Stimulated activated CD4-positive, alpha-beta T cell treated with anti-CD3 and anti-CD28 coated beads, TNF-alpha, amount 100 ng/mL, for 24 hours (primary cell): ENCODE measurements around the gene SH3RF2.

Source experiments
- DNase-seq, 3 experiments: peaks; one replicate each; pipeline ENCODE4 v3.0.0-alpha.2; 2020; ENCODE audit warnings: low read depth in 3 of 3

The SH3RF2 gene

GRCh38 chr5:146048994-146049703, 112.8 kb downstream of the SH3RF2 start:
- no peak for DNase-seq

DNA sequence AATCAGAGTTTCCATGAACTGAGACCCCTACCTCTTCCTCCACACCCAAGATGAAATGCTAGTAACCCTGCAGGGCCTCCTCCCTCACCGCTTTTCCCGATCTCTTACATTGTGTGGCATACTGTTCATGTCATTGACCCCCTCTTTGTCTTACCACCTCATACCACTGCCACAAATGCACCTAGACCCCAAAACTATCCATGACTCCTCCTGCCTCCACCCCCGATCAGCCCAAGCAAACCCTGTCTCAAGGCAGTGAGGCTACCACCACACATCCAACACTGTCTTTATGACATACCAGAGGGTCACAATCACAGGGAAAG, 113.3 kb downstream of the SH3RF2 start:
- no peak for DNase-seq

- no peak for DNase-seq
Measured at GRCh38 chr5:146050086-146050485, 113.7 kb downstream of the SH3RF2 start.

GRCh38 chr5:146051678-146052077, 115.3 kb downstream of the SH3RF2 start:
- DNase-seq: no peak

GRCh38 chr5:146052780-146053179, 116.4 kb downstream of the SH3RF2 start:
- DNase-seq: no peak

GRCh38 chr5:146055432-146055831, 119.1 kb downstream of the SH3RF2 start:
- no peak for DNase-seq

DNA sequence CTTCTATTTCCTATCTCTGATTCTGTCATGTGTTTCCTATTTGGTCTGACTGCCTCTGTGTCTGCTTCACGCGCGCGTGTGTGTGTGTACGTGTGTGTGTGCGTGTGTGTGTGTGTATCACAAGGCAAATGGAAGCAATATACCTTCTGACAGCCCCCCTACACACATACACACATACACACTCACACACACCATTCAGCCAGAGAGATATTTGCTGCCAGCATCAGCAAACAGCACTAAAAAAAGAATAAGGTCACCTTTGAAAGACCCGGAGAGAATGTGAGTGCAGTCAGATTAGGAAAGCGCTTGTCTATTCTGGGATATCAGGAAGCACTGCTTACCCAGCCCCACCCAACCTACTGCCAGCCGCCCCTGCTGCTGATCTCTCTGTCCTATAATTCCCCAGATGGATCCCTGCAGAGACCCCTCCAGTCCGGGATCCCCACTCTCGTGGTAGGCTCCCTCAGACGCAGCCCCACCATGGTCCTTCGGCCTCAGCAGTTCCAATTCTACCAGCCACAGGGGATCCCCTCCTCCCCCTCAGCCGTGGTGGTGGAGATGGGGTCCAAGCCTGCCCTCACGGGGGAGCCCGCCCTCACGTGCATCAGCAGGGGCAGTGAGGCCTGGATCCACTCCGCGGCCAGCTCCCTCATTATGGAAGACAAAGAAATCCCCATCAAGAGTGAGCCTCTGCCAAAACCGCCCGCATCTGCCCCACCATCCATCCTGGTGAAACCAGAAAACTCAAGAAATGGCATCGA, 123.3 kb downstream of the SH3RF2 start:
- DNase-seq: no peak

DNA sequence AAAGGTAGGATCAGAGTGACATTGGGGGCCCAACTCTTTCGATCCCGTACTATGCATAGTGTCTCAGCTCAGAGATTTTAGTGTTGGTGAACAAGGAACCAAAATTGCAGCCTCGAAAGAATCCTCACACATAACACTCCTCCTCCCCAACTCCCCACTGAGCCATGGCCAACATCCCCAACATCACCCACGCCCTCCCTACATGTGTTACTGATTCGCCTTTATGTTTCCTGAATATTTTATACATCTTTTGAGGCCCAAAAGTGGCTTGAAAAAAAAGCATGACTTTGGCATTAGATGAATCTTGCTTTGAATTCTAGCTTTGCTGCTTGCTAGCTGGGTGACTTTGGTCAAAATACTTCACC, 123.8 kb downstream of the SH3RF2 start:
- DNase-seq: no peak

DNA sequence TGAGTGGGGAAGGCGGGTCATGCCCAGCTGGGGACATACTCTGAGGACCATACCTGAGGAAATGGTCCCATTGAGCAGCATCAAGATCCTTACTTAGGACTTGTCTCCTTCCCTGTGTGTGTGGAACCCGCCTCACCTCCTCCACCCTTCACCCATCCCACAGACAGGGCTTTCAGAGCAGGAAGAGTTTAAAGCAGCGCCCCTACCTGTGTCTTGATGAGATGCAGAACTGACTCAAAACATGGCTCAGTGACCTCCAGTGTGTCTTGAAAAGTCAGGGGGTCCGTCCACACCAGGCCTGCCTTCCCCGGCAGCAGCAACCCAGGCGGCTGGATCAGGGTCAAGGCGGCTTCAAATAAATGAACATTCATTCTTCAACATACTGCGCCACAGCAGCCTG, 130.6 kb downstream of the SH3RF2 start:
- DNase-seq: no peak

DNA sequence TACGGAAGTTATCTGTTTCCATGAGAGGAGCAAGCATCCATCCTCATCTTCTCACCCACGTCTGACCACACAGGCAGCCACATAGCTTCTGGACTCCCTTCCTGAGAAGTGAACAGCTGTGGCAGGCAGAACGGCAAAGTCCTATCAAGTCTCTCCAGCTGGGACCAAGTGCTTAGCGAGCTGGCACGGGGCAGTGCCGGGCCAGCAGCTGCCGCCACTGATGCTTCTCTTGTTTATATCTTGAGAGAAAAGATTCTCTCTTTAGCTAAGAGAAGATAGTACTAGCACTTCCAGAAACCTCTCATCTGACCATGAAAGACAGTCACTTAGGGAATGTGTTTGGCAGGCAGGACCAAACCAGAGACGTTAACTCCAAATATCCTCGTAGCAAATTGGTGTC, 131.8 kb downstream of the SH3RF2 start:
- DNase-seq: no peak

- no peak for DNase-seq
Measured at GRCh38 chr5:146068977-146069779, 132.8 kb downstream of the SH3RF2 start.

- DNase-seq: no peak
Measured at GRCh38 chr5:146069780-146070099, 133.4 kb downstream of the SH3RF2 start.

DNA sequence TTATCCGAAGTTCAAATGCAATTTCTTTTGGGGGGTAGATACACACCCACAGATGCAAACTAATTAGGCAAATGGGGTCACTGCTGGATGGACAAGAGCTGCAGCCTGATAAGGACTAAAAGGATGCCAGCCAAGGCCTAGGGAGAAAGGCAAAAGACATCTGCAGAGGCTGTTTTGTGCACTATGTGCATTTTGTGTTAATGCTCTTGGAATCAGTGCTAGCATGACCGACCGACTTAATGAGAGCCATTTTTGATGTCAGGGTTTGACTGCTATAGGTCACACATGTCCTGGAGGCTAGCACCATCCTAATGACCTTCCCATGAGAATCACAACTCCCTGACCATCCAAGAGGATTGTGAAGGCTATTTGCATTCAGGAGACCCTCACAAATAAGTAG, 134.4 kb downstream of the SH3RF2 start:
- no peak for DNase-seq

DNA sequence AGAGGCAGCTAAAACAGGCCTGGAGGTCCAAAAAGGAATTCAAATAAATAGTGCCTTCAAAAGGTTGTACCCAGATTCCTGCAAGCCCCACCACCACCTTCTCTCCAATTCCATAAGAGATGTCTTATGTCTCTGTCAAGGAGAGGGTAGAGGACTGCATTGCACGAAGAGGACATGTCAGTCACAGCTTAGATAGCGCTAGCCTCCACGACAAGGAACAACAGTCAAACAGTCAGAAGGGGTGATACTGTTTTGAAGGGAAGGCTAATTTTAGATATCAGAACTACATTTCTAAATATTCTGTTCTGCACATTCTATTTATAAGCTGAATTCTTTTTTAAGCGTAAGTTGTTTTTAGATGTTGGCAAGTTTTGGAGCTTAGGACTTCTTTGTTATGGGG, 134.8 kb downstream of the SH3RF2 start:
- DNase-seq: no peak

- DNase-seq: no peak
Measured at GRCh38 chr5:146072595-146072994, 136.2 kb downstream of the SH3RF2 start.

DNA sequence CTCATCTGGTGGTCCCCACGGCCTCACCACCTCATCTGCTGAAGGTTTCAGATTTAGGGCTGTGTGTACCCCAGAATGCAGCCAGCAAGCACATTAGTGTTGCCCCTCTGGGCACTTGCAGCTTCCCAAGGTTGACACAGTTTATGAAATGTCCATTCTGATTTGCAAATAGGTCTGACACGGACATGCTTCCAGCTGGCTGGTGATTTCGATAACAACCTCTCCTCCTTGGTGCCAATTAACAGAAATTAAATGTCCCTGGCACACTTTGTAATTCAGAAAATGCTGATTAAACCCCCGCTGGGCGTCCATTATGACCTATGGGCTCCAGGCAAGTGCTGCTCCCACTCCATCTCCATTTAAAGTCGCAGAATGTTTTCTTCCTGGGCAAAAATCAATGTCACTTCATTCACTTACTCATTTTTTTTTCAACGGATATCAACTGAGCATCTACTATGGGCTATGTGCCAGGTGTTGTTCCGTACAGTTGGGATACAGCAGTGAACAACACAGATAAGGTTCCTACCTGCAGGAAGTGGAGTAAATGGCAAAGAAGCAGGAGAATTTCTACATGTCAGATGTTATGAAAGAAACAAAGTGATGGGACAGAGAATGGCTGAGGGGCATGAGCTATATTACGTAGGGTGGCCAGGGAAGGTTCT, 137.0 kb downstream of the SH3RF2 start:
- DNase-seq: no peak

- DNase-seq: no peak
Measured at GRCh38 chr5:146076028-146076427, 139.7 kb downstream of the SH3RF2 start.

GRCh38 chr5:146076455-146076854, 140.1 kb downstream of the SH3RF2 start:
- no peak for DNase-seq

GRCh38 chr5:146078566-146078965, 142.2 kb downstream of the SH3RF2 start:
- DNase-seq: no peak

- DNase-seq: no peak
Measured at GRCh38 chr5:146079695-146080373, 143.5 kb downstream of the SH3RF2 start.

DNA sequence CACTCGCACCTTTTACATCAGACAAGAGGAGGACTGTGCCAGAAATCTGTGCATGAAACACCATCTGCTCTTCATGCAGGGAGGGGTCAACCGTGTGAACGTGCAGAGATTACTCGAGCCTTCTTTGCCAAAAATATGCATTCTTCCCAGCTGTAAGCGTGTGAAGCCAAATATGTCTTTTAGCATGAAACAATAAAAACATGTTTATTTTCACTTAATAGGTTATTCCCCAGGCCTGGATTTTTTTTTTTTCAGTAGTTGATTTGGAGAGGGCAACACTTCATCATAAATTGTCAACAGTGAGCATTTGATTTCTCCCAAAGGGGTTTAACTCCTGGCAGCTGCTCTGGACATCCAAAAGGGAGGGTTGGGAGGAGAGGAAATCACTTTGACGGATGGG, 145.2 kb downstream of the SH3RF2 start:
- no peak for DNase-seq

GRCh38 chr5:146082798-146083197, 146.4 kb downstream of the SH3RF2 start:
- no peak for DNase-seq
